Astrocyte of the spinal cord (primary cell): ENCODE results near the gene KLHL36.
"Not testable (repeated sequence)": the region's sequence is repeated elsewhere in the genome, so short reads cannot be mapped to it uniquely, and the experiment has no call there.

ENCODE experiments used
- DNase-seq: peaks from one replicate; pipeline ENCODE4 v3.0.0; 2011; ENCODE audit warnings: low read depth, low spot score
- H3K4me3 ChIP-seq: 2 replicates; pipeline ENCODE4 v1.5.1; 2011; ENCODE audit warnings: low read depth, mild to moderate bottlenecking, low read length, moderate library complexity
- in situ Hi-C: cut with HindIII; loops from 2 replicates; pipeline ENCODE4 v1.10.0; 2017; ENCODE audit warnings: low sequenced_read_pairs
- TF ChIP-seq, protein P1 (sequence below): IDR thresholded peaks from 2 replicates; pipeline ENCODE4 v1.5.1; 2012; ENCODE audit warnings: low read depth, mild to moderate bottlenecking, low read length, inconsistent platforms

Gene KLHL36

GRCh38 chr16:84690088-84690819, 41.9 kb downstream of the KLHL36 start:
- no peak for DNase-seq
- H3K4me3 ChIP-seq: no peak overlapping the region
- TF ChIP-seq, protein P1, sequence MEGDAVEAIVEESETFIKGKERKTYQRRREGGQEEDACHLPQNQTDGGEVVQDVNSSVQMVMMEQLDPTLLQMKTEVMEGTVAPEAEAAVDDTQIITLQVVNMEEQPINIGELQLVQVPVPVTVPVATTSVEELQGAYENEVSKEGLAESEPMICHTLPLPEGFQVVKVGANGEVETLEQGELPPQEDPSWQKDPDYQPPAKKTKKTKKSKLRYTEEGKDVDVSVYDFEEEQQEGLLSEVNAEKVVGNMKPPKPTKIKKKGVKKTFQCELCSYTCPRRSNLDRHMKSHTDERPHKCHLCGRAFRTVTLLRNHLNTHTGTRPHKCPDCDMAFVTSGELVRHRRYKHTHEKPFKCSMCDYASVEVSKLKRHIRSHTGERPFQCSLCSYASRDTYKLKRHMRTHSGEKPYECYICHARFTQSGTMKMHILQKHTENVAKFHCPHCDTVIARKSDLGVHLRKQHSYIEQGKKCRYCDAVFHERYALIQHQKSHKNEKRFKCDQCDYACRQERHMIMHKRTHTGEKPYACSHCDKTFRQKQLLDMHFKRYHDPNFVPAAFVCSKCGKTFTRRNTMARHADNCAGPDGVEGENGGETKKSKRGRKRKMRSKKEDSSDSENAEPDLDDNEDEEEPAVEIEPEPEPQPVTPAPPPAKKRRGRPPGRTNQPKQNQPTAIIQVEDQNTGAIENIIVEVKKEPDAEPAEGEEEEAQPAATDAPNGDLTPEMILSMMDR: no peak
- in situ Hi-C loops: no loop called here

DNA sequence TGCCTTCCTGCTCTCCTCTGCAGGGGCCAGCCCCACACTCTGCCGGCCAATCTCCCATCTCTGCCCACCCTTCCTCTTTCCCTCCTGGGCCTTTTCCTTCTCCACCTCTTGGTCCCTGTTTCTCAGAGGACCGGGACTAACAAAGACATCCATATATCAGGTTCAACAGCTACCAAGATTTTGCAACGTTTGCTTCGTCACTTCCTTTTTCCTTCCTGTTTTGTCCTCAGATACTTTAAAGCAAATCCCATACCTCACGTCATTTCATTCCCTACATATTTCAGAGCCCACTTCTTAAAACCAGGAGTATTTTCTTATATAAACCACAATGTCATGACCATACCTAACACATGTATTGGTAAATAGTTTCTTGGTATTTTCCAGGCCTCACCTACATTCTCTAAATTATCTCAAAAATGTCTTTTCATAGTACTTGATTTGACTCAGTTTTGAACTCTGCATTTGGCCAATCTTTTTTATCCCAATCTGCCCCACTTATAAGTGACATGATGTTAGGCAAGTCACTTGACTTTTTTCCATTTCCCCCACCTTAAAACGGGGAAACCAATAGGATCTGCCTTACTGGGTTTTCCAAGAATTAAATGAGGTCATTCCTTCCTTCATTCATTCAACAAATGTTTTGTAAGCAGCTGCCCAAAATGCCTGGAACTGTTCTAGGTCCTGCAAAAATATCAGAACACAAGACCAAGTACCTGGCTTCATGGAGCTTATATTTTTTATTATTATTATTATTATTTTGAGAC, 44.3 kb downstream of the KLHL36 start:
- no peak overlapping the region for H3K4me3 ChIP-seq
- in situ Hi-C loops: no loop called here
- TF ChIP-seq, protein P1: no peak
- DNase-seq: no peak

DNA sequence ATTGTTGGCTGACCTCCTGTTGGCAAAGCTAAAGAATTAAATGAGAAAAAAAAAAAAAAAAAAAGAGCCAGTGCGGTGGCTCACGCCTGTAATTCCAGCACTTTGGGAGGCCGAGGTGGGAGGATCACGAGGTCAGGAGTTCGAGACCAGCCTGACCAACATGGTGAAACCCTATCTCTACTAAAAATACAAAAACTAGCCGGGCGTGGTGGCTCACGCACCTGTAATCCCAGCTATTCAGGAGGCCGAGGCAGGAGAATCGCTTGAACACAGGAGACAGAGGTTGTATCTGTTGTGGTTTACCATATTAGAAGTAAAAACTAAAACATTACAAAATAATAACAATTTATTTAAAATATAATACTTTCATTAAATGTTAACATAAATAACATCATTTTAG, 45.6 kb downstream of the KLHL36 start:
- DNase-seq, in situ Hi-C loops, H3K4me3 ChIP-seq: not testable (repeated sequence)

DNA sequence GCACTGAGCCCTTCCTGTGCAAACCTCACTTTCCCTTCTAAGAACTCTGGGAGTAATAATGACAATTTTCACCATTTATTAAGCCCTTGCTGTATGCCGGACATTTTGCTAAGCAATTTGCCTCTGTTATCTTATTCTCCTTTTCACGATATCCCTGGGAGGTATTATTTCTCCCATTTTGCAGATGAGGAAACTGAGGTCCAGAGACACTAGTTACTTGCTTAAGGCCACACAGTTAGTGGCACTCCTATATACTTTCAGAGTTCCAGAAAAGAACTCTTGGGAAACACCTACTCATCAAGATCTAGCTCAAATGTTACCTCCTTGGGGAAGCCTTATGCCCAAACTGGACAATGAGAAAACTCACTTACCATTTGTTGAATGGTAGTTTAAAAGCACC, 46.7 kb downstream of the KLHL36 start:
- H3K4me3 ChIP-seq: no peak overlapping the region
- TF ChIP-seq, protein P1: no peak
- in situ Hi-C loops: no loop called here
- DNase-seq: no peak

DNA sequence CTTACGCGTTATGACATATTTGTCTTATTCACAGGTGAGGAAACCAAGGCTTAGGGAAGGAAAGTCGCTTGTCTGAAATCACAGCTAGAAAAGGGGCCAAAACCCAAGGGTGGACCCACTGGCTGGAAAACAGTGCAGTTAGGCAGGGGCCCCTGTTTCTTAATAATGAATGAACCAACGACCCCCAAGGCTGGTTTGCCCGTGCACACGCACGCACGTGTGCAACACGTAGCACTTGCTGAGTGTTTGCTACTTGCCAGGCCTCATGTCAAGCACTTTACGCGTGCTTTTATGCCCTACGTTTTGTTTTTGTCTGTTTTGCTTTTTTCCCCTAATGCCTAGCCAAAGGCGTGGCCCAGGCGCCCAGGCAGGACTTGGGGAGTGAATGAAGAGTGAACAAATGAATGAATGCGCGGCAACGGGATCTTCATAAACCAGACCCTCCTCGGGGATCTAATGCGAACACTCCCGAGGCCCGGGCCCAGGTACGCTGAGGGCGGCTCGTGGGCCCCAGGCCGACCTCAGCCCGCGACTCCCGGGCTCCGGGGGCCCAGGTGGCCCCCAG, 50.9 kb downstream of the KLHL36 start:
- H3K4me3 ChIP-seq: peak overlapping the region; percentile 92
- no peak for DNase-seq
- TF ChIP-seq, protein P1: no peak
- in situ Hi-C loops: no loop called here

DNA sequence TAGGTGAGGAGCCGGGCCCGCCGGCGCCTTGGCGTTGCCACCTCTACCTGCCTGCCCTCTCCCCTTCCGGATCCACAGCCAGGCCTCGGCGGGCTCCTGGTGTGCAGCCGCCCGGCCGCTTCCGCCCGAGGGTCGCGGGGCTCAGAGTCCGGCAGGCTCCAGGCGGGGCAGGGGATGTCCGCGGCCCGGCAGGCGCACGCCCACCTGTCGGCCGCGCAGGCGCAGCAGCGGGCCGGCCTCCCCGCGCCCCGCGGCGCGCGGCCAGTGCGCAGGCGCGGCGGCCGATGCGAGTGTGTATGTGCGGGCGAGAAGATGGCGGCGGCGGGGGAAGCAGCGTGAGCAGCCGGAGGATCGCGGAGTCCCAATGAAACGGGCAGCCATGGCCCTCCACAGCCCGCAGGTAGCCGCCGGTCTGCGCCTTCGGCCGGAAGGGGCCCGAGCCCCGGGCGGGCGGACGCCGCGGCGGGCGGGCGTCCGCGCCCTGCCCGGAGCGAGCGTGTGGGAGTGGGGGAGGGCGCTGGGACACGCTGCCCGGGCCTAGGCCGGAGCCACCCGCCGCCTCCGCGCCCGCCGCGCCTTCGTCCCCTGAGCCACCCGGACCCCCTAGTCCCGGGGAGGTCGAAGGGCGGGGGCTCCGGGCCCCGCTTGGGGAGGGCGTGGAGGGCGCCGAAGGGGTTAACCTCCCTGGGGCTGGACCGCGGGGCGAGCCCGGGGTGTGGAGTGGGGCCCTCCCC, 51.6 kb downstream of the KLHL36 start, which contains the start of gene USP10:
TSS of gene USP10 (plus strand) at position 289 of the 734 bp plus-strand sequence. CDS start at position 380, 91 bp downstream.
- peak within 1 kb of the TSS; percentile 92 for H3K4me3 ChIP-seq
- in situ Hi-C loops: no loop called here
- peak; percentile 63 for DNase-seq
- TF ChIP-seq, protein P1: no peak
